Calu3 (cell line): ENCODE measurements around the gene RSPH1. TPM values are rescaled to one million over a fixed set of nuclear protein-coding genes. Genes with fewer than 3 reads are reported as not detected.
A peak's percentile ranks its signal among the peaks of the same experiment; 100 is the strongest.

Source experiments
- BruUV-seq: library from RNA; stranded (reverse); fragments of 400-500 nt; replicated peaks from 2 replicates; lab custom pipeline; 2021; lab: Mats Ljungman, UMichigan
- CTCF ChIA-PET: fragments of 300-600 bp; sonication (Branson Sonifier 250); formaldehyde crosslinking; loops from one replicate; lab custom pipeline; 2022; ENCODE audit warnings: antibody characterized with exemption; lab: Charles Lee
- DNase-seq: peaks from one replicate; pipeline ENCODE4 v3.0.0; 2022
- H3K27ac Mint-ChIP-seq: one replicate; pipeline ENCODE4 v1.8.0; 2022; ENCODE audit warnings: mixed read lengths; ENCODE audit not compliant: unreplicated experiment
- H3K27me3 Mint-ChIP-seq: one replicate; pipeline ENCODE4 v1.8.0; 2022; ENCODE audit warnings: mixed read lengths; ENCODE audit not compliant: unreplicated experiment
- H3K36me3 Mint-ChIP-seq: one replicate; pipeline ENCODE4 v1.8.0; 2022; ENCODE audit warnings: mild to moderate bottlenecking, moderate library complexity, mixed read lengths; ENCODE audit not compliant: insufficient read depth, unreplicated experiment
- H3K4me1 Mint-ChIP-seq: one replicate; pipeline ENCODE4 v1.8.0; 2022; ENCODE audit warnings: mild to moderate bottlenecking, low read depth, mixed read lengths; ENCODE audit not compliant: unreplicated experiment
- H3K4me3 Mint-ChIP-seq: one replicate; pipeline ENCODE4 v1.8.0; 2022; ENCODE audit warnings: mild to moderate bottlenecking, low read depth, moderate library complexity, mixed read lengths; ENCODE audit not compliant: unreplicated experiment
- H3K9me3 Mint-ChIP-seq: one replicate; pipeline ENCODE4 v1.8.0; 2022; ENCODE audit warnings: low read depth, mixed read lengths; ENCODE audit not compliant: unreplicated experiment
- intact Hi-C: fragments of 100-400 bp; cut with micrococcal nuclease; formaldehyde crosslinking; loops from one replicate; pipeline ENCODE4 v1.10.0; 2022; ENCODE audit not compliant: unreplicated experiment
- total RNA-seq: library from RNA; stranded (reverse); gene quantifications from 2 replicates; pipeline ENCODE4 v1.2.3, GENCODE V29; 2022
- TF ChIP-seq, protein P1 (sequence below): fragments of 200-600 bp; IDR thresholded peaks from one replicate; pipeline ENCODE4 v1.8.0; 2022; ENCODE audit warnings: antibody characterized with exemption; ENCODE audit not compliant: unreplicated experiment

RSPH1 gene
- total RNA-seq, 1 experiment from 2014 or later: 2.2 TPM

DNA sequence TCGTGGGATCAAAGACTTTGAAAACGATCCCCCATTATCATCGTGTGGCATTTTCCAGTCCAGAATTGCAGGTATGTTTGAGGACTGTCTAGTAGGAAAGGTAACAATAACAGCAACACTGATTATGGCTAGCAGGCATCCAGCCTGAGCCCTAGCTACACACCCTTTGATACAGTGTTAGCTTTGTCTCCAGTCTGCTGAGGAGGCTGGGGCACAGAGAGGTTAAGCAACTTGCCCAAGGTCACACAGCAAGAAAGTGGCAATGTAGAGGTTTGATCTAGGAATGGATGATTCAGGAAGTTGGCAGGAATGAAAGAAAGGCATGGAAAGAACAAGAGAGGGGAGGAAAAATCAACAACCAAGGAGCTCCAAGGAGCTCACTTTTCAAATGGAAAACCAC lies 61.1 kb downstream of the RSPH1 start:
- peaks cover 22% of the 10 kb centered on the region for H3K4me1 Mint-ChIP-seq
- TF ChIP-seq, protein P1, sequence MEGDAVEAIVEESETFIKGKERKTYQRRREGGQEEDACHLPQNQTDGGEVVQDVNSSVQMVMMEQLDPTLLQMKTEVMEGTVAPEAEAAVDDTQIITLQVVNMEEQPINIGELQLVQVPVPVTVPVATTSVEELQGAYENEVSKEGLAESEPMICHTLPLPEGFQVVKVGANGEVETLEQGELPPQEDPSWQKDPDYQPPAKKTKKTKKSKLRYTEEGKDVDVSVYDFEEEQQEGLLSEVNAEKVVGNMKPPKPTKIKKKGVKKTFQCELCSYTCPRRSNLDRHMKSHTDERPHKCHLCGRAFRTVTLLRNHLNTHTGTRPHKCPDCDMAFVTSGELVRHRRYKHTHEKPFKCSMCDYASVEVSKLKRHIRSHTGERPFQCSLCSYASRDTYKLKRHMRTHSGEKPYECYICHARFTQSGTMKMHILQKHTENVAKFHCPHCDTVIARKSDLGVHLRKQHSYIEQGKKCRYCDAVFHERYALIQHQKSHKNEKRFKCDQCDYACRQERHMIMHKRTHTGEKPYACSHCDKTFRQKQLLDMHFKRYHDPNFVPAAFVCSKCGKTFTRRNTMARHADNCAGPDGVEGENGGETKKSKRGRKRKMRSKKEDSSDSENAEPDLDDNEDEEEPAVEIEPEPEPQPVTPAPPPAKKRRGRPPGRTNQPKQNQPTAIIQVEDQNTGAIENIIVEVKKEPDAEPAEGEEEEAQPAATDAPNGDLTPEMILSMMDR: no peak
- DNase-seq: no peak
- no peak overlapping the region for H3K4me3 Mint-ChIP-seq
- no peaks in the 10 kb centered on the region for H3K9me3 Mint-ChIP-seq
- H3K27ac Mint-ChIP-seq: no peak overlapping the region
- intact Hi-C loops: loop anchor here (10.0 kb wide), 1 partner anchor 50 kb away; no protein-coding TSS in a partner anchor
- no peaks in the 10 kb centered on the region for H3K36me3 Mint-ChIP-seq
- CTCF ChIA-PET: no interaction called here
- BruUV-seq: no TSS peak
- H3K27me3 Mint-ChIP-seq: peaks cover 17% of the 10 kb centered on the region

DNA sequence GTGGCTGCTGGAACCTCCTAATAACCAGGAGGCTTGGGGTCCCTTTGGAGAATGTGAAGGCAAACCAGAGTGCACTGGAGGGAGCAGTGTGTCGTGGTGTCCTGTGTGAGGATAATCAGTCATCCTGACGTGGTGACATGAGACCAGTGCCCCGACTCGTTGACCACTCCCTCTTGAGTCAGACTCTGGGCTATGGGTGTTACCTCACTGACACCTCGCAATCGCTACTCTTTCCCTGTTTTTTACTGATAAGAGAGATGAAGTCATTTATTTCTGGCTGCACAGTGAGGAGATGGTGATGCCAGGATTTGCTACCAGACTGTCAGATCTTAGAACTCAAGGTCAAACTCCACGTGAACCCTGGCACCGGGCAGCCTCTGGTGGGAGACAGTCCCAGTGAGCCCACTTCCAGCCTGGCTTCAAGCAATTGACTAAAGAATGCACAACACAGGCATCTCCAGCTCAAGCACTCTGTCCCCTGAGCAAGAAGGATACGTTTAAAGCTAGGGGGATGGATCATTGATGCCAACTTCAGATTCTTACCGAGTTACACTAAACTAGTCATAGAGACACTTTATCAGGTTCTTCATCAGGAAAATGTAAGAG lies 62.0 kb downstream of the RSPH1 start:
- no TSS peak for BruUV-seq
- no peak overlapping the region for H3K27ac Mint-ChIP-seq
- CTCF ChIA-PET: no interaction called here
- DNase-seq: peak; percentile 54
- H3K9me3 Mint-ChIP-seq: no peaks in the 10 kb centered on the region
- H3K36me3 Mint-ChIP-seq: no peaks in the 10 kb centered on the region
- TF ChIP-seq, protein P1: no peak
- no peak overlapping the region for H3K4me3 Mint-ChIP-seq
- peaks cover 22% of the 10 kb centered on the region for H3K4me1 Mint-ChIP-seq
- intact Hi-C loops: loop anchor here (10.0 kb wide), 1 partner anchor 49 kb away; no protein-coding TSS in a partner anchor
- peaks cover 15% of the 10 kb centered on the region for H3K27me3 Mint-ChIP-seq

DNA sequence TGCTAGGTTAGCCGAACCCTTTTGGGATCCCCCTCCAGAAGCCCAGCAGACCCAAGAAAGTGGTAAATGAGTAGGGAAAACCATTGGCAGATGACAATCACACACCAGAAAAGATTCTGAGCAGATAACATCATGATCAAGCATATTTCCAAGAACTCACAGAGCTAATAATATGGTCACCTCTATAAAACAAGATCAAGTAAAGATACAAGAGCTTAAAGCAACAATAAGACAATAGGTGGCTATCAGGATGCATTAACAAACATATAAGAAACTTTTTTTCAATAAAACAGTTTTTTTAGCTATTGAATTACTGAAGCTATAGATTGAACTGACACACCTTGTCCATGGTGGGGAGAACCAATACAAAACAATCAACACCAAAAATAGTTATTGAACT lies 63.3 kb downstream of the RSPH1 start:
- no TSS peak for BruUV-seq

DNA sequence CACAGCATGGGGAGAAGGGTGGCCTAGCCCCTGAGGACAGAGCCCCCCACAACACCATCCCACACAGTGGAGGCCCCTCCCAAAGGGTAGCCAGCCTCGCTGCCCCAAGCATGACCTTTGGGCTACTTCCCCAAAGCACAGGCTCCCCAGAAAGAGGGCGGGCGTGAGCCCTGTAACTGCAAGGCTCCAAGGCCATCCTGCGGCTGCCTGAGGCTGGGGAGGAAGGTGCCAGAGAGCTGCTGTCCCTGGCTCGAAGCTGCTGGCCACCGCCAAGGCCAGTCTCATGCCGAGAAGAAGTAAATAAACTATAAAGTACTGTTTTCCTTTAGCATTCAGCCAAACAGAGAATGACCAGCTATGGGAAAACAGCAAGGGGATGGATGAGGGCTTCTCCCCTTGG lies 64.8 kb downstream of the RSPH1 start:
- Mint-ChIP-seq H3K27ac (no peak overlapping the region), H3K4me3 (no peak overlapping the region), H3K9me3 (no peaks in the 10 kb centered on the region), H3K4me1 (peaks cover 22% of the 10 kb centered on the region), H3K36me3 (no peaks in the 10 kb centered on the region), H3K27me3 (peaks cover 2% of the 10 kb centered on the region)
- no peak for DNase-seq
- no TSS peak for BruUV-seq
- intact Hi-C loops: loop anchor here (10.0 kb wide), 1 partner anchor 46 kb away; no protein-coding TSS in a partner anchor
- TF ChIP-seq, protein P1: no peak
- CTCF ChIA-PET: no interaction called here

More for the DNA sequence above, 63.3 kb downstream of the RSPH1 start:
- Mint-ChIP-seq H3K9me3 (no peaks in the 10 kb centered on the region), H3K4me3 (no peak overlapping the region), H3K4me1 (peaks cover 22% of the 10 kb centered on the region), H3K36me3 (no peaks in the 10 kb centered on the region), H3K27me3 (peaks cover 2% of the 10 kb centered on the region), H3K27ac (no peak overlapping the region)
- no peak for DNase-seq
- CTCF ChIA-PET: no interaction called here
- TF ChIP-seq, protein P1: no peak
- intact Hi-C loops: loop anchor here (10.0 kb wide), 1 partner anchor 48 kb away; no protein-coding TSS in a partner anchor
